Testis (tissue), 3 donors: ENCODE results near the gene TTC21B. TPM values are rescaled to one million over a fixed set of nuclear protein-coding genes. Genes with fewer than 3 reads are reported as not detected.
"Not testable (repeated sequence)": the region's sequence is repeated elsewhere in the genome, so short reads cannot be mapped to it uniquely, and the experiment has no call there.

Experiments
- DNase-seq: peaks from one replicate; pipeline ENCODE4 v3.0.0-alpha.2; 2019
- H3K27ac ChIP-seq, 2 donors: fragments of 200-600 bp; sonication (generic); one replicate each; pipeline ENCODE4 v1.5.1; 2019
- H3K27me3 ChIP-seq: fragments of 200-600 bp; sonication (generic); one replicate; pipeline ENCODE4 v1.5.1; 2019
- H3K36me3 ChIP-seq: fragments of 200-600 bp; sonication (generic); one replicate; pipeline ENCODE4 v1.5.1; 2017; ENCODE audit warnings: low read depth; ENCODE audit errors: missing control alignments
- H3K4me1 ChIP-seq: fragments of 200-600 bp; sonication (generic); one replicate; pipeline ENCODE4 v1.5.1; 2019
- H3K4me3 ChIP-seq, 2 donors: fragments of 200-600 bp; sonication (generic); one replicate each; pipeline ENCODE4 v1.5.1; 2017 to 2019
- H3K9me3 ChIP-seq: fragments of 200-600 bp; sonication (generic); one replicate; pipeline ENCODE4 v1.5.1; 2017
- CTCF ChIP-seq, 3 experiments: fragments of 450-650 bp in 2 of 3; fragments of 200-600 bp in 1 of 3; sonication (generic) in 1 of 3; IDR thresholded peaks; one replicate each; pipeline ENCODE4 v1.5.1; 2016 to 2019; ENCODE audit warnings: antibody characterized with exemption in 3 of 3, mild to moderate bottlenecking in 2 of 3, moderate library complexity in 1 of 3
- POLR2A ChIP-seq: fragments of 450-650 bp; IDR thresholded peaks from one replicate; pipeline ENCODE4 v1.6.1; 2017; ENCODE audit warnings: antibody characterized with exemption, mild to moderate bottlenecking, moderate library complexity
- WGBS, 2 donors: methylation state at CpG; one replicate each; pipeline ENCODE4 v1.1.5; 2018; 5-methylcytosine and 5-hydroxymethylcytosine counted together
- intact Hi-C: fragments of 100-400 bp; cut with DNase I; formaldehyde crosslinking; loops from one replicate; pipeline ENCODE4 v1.15.1; 2023; ENCODE audit warnings: low total_unique reads
- polyA plus RNA-seq: library from polyadenylated mRNA; stranded (reverse); fragments of 350-450 nt; fragmentation: Illumina TruSeq; extraction: RNeasy Lipid Tissue Mini Kit (QIAGEN cat#74804); gene quantifications from one replicate; pipeline ENCODE4 v1.2.3, GENCODE V29; 2014; ENCODE audit warnings: low read depth, low replicate concordance; ENCODE audit not compliant: insufficient read depth
- total RNA-seq, 2 donors: library from RNA; depleted of rRNA; stranded (reverse); fragments of >200 nt; gene quantifications; one replicate each; pipeline ENCODE4 v1.2.3, GENCODE V29; 2016

Gene TTC21B
- total and polyA plus RNA-seq, 3 donors from 2014 or later = 11.1 to 50.9 (median 46.6) TPM

GRCh38 chr2:165985120-165985519, 31.5 kb upstream of the TTC21B start:
- no peaks in the 10 kb centered on the region for H3K9me3 ChIP-seq
- no peaks in the 10 kb centered on the region for H3K27me3 ChIP-seq
- no peak overlapping the region for H3K4me3 ChIP-seq
- intact Hi-C loops = no loop called here
- H3K36me3 ChIP-seq = no peaks in the 10 kb centered on the region
- TF ChIP-seq POLR2A (no peak), CTCF (IDR thresholded peaks at IDR 0.05) (no peak)
- H3K4me1 ChIP-seq = no peaks in the 10 kb centered on the region
- no peak overlapping the region for H3K27ac ChIP-seq
- no peak for DNase-seq

GRCh38 chr2:165972161-165972560, 18.6 kb upstream of the TTC21B start:
- H3K4me3 ChIP-seq, H3K27ac ChIP-seq, H3K36me3 ChIP-seq, H3K4me1 ChIP-seq, intact Hi-C loops, DNase-seq, H3K27me3 ChIP-seq, H3K9me3 ChIP-seq: not testable (repeated sequence)

GRCh38 chr2:165970663-165971062, 17.1 kb upstream of the TTC21B start:
- no peaks in the 10 kb centered on the region for H3K4me1 ChIP-seq
- H3K27ac ChIP-seq = no peak overlapping the region
- H3K4me3 ChIP-seq = no peak overlapping the region
- intact Hi-C loops = no loop called here
- TF ChIP-seq CTCF (IDR thresholded peaks at IDR 0.05) (no peak), POLR2A (no peak)
- no peaks in the 10 kb centered on the region for H3K9me3 ChIP-seq
- no peaks in the 10 kb centered on the region for H3K36me3 ChIP-seq
- no peak for DNase-seq
- no peaks in the 10 kb centered on the region for H3K27me3 ChIP-seq
- WGBS, 2 donors = 19 to 20% methylated on average over 1 of the region's 1 CpG

- Histone ChIP-seq H3K27ac (no peak overlapping the region), H3K4me1 (no peaks in the 10 kb centered on the region), H3K36me3 (no peaks in the 10 kb centered on the region), H3K9me3 (no peaks in the 10 kb centered on the region), H3K4me3 (no peak overlapping the region), H3K27me3 (no peaks in the 10 kb centered on the region)
- TF ChIP-seq CTCF (IDR thresholded peaks at IDR 0.05) (no peak), POLR2A (no peak)
- DNase-seq = no peak
- intact Hi-C loops = no loop called here
- 57 to 64% methylated on average over 2 of the region's 2 CpGs for WGBS, 2 donors
Measured at GRCh38 chr2:165969227-165969626, 15.7 kb upstream of the TTC21B start.

GRCh38 chr2:165967746-165968145, 14.2 kb upstream of the TTC21B start:
- Histone ChIP-seq H3K27me3 (no peaks in the 10 kb centered on the region), H3K4me3 (no peak overlapping the region), H3K27ac (no peak overlapping the region), H3K36me3 (no peaks in the 10 kb centered on the region), H3K9me3 (no peaks in the 10 kb centered on the region), H3K4me1 (no peaks in the 10 kb centered on the region)
- no peak for DNase-seq
- 85 to 94% methylated on average over 3 of the region's 3 CpGs for WGBS, 2 donors
- TF ChIP-seq CTCF (IDR thresholded peaks at IDR 0.05) (no peak), POLR2A (no peak)
- intact Hi-C loops = no loop called here
